HEK293 (cell line): ENCODE data around the gene DOCK9.

ENCODE experiments used
- CTCF ChIA-PET: fragments of 350-600 bp; formaldehyde crosslinking; extraction: SDS; loops from one replicate; lab custom pipeline; 2021; ENCODE audit warnings: antibody characterized with exemption; lab: Yijun Ruan, JAX
- POLR2A ChIA-PET: fragments of 300-600 bp; formaldehyde crosslinking; extraction: SDS; loops from one replicate; lab custom pipeline; 2020; ENCODE audit warnings: antibody characterized with exemption, inconsistent platforms; lab: Yijun Ruan, JAX
- H3K27ac ChIP-seq: fragments of 200-500 bp; sonication (Bioruptor generic); 2 replicates; pipeline ENCODE4 v1.5.1; 2014; ENCODE audit warnings: low read depth, low read length, control low read depth, inconsistent platforms; ENCODE audit errors: extremely low read depth
- H3K36me3 ChIP-seq, 2 experiments: fragments of 200-500 bp in 1 of 2; sonication (Bioruptor generic) in 1 of 2; 1 replicate in 1 of 2; 2 replicates in 1 of 2; pipeline ENCODE4 v1.5.1; 2014 to 2017; ENCODE audit warnings: inconsistent platforms in 2 of 2, low read length in 2 of 2; ENCODE audit not compliant: control insufficient read depth in 2 of 2, insufficient read depth in 1 of 2
- H3K4me1 ChIP-seq: fragments of 200-500 bp; sonication (Bioruptor generic); 2 replicates; pipeline ENCODE4 v1.5.1; 2014; ENCODE audit warnings: mild to moderate bottlenecking, low read length, inconsistent platforms; ENCODE audit not compliant: control insufficient read depth, insufficient read depth
- H3K4me3 ChIP-seq: 2 replicates; pipeline ENCODE4 v1.5.1; 2011; ENCODE audit warnings: low read depth, mild to moderate bottlenecking, control low read depth, low read length, moderate library complexity
- H3K9me3 ChIP-seq: fragments of 200-500 bp; sonication (Bioruptor generic); 2 replicates; pipeline ENCODE4 v1.5.1; 2014; ENCODE audit warnings: low read depth, low read length, inconsistent platforms; ENCODE audit not compliant: control insufficient read depth, insufficient read depth
- BCL6B ChIP-seq: fragments of 450-650 bp; formaldehyde crosslinking; IDR thresholded peaks from 2 replicates; pipeline ENCODE4 v1.5.1; 2017; ENCODE audit warnings: missing biosample characterization, missing genetic modification characterization
- KLF7 ChIP-seq: fragments of 450-650 bp; formaldehyde crosslinking; IDR thresholded peaks from 2 replicates; pipeline ENCODE4 v1.5.1; 2016; ENCODE audit warnings: missing biosample characterization, missing genetic modification characterization, borderline replicate concordance
- TRIM28 ChIP-seq: IDR thresholded peaks from 2 replicates; pipeline ENCODE4 v1.6.1; 2011; ENCODE audit warnings: low read length, control low read depth, borderline replicate concordance
- ZBTB17 ChIP-seq: fragments of 450-650 bp; formaldehyde crosslinking; IDR thresholded peaks from 2 replicates; pipeline ENCODE4 v1.5.1; 2016; ENCODE audit warnings: missing biosample characterization, missing genetic modification characterization
- ZFP3 ChIP-seq: fragments of 450-650 bp; formaldehyde crosslinking; IDR thresholded peaks from 2 replicates; pipeline ENCODE4 v1.5.1; 2016; ENCODE audit warnings: low read depth, missing biosample characterization, missing genetic modification characterization
- ZNF121 ChIP-seq: fragments of 450-650 bp; formaldehyde crosslinking; IDR thresholded peaks from 2 replicates; pipeline ENCODE4 v1.5.1; 2016; ENCODE audit warnings: missing biosample characterization, missing genetic modification characterization
- ZNF169 ChIP-seq: fragments of 450-650 bp; formaldehyde crosslinking; IDR thresholded peaks from 2 replicates; pipeline ENCODE4 v1.5.1; 2016; ENCODE audit warnings: missing biosample characterization, missing genetic modification characterization
- ZNF223 ChIP-seq: fragments of 450-650 bp; formaldehyde crosslinking; IDR thresholded peaks from 2 replicates; pipeline ENCODE4 v1.5.1; 2016; ENCODE audit warnings: missing biosample characterization, missing genetic modification characterization
- ZNF23 ChIP-seq: fragments of 450-650 bp; formaldehyde crosslinking; IDR thresholded peaks from 2 replicates; pipeline ENCODE4 v1.5.1; 2016; ENCODE audit warnings: missing biosample characterization, missing genetic modification characterization, borderline replicate concordance
- ZNF266 ChIP-seq: fragments of 450-650 bp; formaldehyde crosslinking; IDR thresholded peaks from 2 replicates; pipeline ENCODE4 v1.5.1; 2016; ENCODE audit warnings: missing biosample characterization, missing genetic modification characterization, low read depth
- ZNF362 ChIP-seq: fragments of 450-650 bp; formaldehyde crosslinking; IDR thresholded peaks from 2 replicates; pipeline ENCODE4 v1.5.1; 2016; ENCODE audit warnings: missing biosample characterization, missing genetic modification characterization
- ZNF398 ChIP-seq: fragments of 450-650 bp; formaldehyde crosslinking; IDR thresholded peaks from 2 replicates; pipeline ENCODE4 v1.5.1; 2017; ENCODE audit warnings: missing biosample characterization, missing genetic modification characterization
- ZNF488 ChIP-seq: fragments of 450-650 bp; formaldehyde crosslinking; IDR thresholded peaks from 2 replicates; pipeline ENCODE4 v1.5.1; 2016; ENCODE audit warnings: missing biosample characterization, missing genetic modification characterization
- ZNF560 ChIP-seq: fragments of 450-650 bp; formaldehyde crosslinking; IDR thresholded peaks from 2 replicates; pipeline ENCODE4 v1.5.1; 2017; ENCODE audit warnings: missing biosample characterization, missing genetic modification characterization, borderline replicate concordance
- ZNF561 ChIP-seq: fragments of 450-650 bp; IDR thresholded peaks from 2 replicates; pipeline ENCODE4 v1.5.1; 2018; ENCODE audit warnings: missing biosample characterization, missing genetic modification characterization, borderline replicate concordance
- ZNF600 ChIP-seq: fragments of 450-650 bp; formaldehyde crosslinking; IDR thresholded peaks from 2 replicates; pipeline ENCODE4 v1.5.1; 2016; ENCODE audit warnings: missing biosample characterization, missing genetic modification characterization
- ZNF645 ChIP-seq: fragments of 450-650 bp; formaldehyde crosslinking; IDR thresholded peaks from 2 replicates; pipeline ENCODE4; 2016; ENCODE audit warnings: missing biosample characterization, missing genetic modification characterization
- ZNF830 ChIP-seq: fragments of 450-650 bp; IDR thresholded peaks from 2 replicates; pipeline ENCODE4 v1.5.0; 2018; ENCODE audit warnings: missing biosample characterization, missing genetic modification characterization, low read depth, mild to moderate bottlenecking, moderate library complexity
- ZSCAN23 ChIP-seq: fragments of 450-650 bp; formaldehyde crosslinking; IDR thresholded peaks from 2 replicates; pipeline ENCODE4 v1.5.1; 2016; ENCODE audit warnings: missing biosample characterization, missing genetic modification characterization

Gene DOCK9

GRCh38 chr13:98976941-98977340 lies 923 bp downstream of the DOCK9 start:
- Histone ChIP-seq H3K4me1 (peaks cover 6% of the 10 kb centered on the region; the same call in 1 of the 2 replicates), H3K4me3 (no peak overlapping the region), H3K27ac (no peak overlapping the region), H3K9me3 (no peaks in the 10 kb centered on the region), H3K36me3 (no peaks in the 10 kb centered on the region)
- ChIA-PET POLR2A (no interaction called here), CTCF (interaction anchor here (1.3 kb wide), 1 partner anchor 57 kb away, joined by 3 read pairs; no protein-coding TSS in a partner anchor)
- TF ChIP-seq ZNF560 (tag by site-specific recombination): no peak
- no peak for TF ChIP-seq ZNF488
- TF ChIP-seq ZNF561: no peak
- no peak for TF ChIP-seq TRIM28
- no peak for TF ChIP-seq BCL6B (tag by site-specific recombination)
- TF ChIP-seq ZNF169 (tag by site-specific recombination): no peak
- TF ChIP-seq ZNF645 (tag by site-specific recombination): no peak
- no peak for TF ChIP-seq ZNF223 (tag by site-specific recombination)
- TF ChIP-seq ZNF362 (tag by site-specific recombination): no peak
- TF ChIP-seq ZNF23 (tag by site-specific recombination): no peak

- H3K36me3 ChIP-seq: no peaks in the 10 kb centered on the region
- no peak overlapping the region for H3K4me3 ChIP-seq
- ChIA-PET CTCF (interaction anchor here (1.0 to 1.3 kb wide), 2 partner anchors 8 to 58 kb away, joined by 3 read pairs; no protein-coding TSS in a partner anchor), POLR2A (no interaction called here)
- peaks cover 6% of the 10 kb centered on the region; the same call in 1 of the 2 replicates for H3K4me1 ChIP-seq
- TF ChIP-seq ZNF600 (tag by site-specific recombination): no peak
- TF ChIP-seq ZFP3 (tag by site-specific recombination): no peak
- TF ChIP-seq ZSCAN23 (tag by site-specific recombination): no peak
- TF ChIP-seq ZNF830 (tag by site-specific recombination): no peak
- no peak for TF ChIP-seq ZNF121 (tag by site-specific recombination)
- TF ChIP-seq ZNF266: no peak
- TF ChIP-seq ZNF362 (tag by site-specific recombination): no peak
- no peak for TF ChIP-seq ZBTB17 (tag by site-specific recombination)
- no peak for TF ChIP-seq ZNF398 (tag by site-specific recombination)
- TF ChIP-seq ZNF561: no peak
- no peak for TF ChIP-seq KLF7 (tag by site-specific recombination)
- H3K9me3 ChIP-seq: no peaks in the 10 kb centered on the region
- no peak overlapping the region for H3K27ac ChIP-seq
Observed at GRCh38 chr13:98976338-98976737, 1.5 kb downstream of the DOCK9 start.
